SK-N-MC (cell line): ENCODE data around the gene SLC39A8.
A peak's percentile ranks its signal among the peaks of the same experiment; 100 is the strongest.

Experiments used
- EZH2 ChIP-seq: fragments of 200-600 bp; sonication (generic); IDR thresholded peaks from one replicate; pipeline ENCODE4 v1.6.1; 2017; ENCODE audit warnings: antibody characterized with exemption
- POLR2AphosphoS5 ChIP-seq: IDR thresholded peaks from 2 replicates; pipeline ENCODE4 v1.6.1; 2012; ENCODE audit warnings: mild to moderate bottlenecking, low read depth, low read length, borderline replicate concordance

DNA sequence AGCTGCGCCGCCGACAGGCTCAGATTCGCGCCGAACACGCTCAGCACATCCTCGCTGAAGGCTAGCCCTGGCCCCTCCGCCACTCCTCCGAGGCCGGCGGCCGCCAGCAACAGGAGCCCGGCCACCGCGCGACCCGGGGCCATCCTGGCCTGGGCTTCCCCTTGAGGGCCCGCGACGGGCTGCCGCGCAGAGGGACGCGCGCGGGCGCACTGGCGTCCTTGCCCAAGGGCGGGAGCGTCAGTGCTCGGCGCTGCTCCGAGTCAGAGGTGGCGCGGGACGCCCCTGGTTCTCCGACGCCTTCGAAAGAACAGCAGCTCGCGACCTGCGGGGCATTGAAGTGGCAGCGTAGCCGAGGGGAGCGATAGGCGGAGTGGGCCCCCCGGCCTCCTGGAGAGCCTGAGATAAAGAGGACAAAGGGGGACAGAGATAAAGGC lies 745 bp downstream of the SLC39A8 start:
- TF ChIP-seq EZH2: no peak
- peak; percentile 28; the same call in 1 of the 2 replicates for TF ChIP-seq POLR2AphosphoS5
